ENCODE results near the gene SHISA2.

DNA sequence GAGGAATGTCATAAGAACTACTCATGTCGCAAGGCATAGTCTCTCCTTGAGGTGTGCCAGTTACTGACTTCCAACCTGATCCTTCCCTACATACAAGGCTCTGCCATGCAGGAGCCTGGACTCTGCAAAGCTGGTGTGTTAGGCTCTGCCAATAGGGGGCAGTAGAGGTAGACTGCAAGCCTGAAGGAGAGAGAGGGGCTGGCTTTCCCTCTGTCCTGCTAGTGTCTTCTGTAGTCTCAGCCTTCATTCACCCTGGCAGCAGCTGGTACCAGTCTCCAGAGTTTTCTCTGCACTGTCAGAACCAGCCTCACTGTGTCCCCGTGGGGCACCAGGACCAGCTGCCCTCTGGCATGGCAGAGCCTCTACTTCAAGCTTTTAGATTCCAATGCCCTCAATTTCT, 14.5 kb downstream of the SHISA2 start:
- TF ChIP-seq POLR2AphosphoS5 (IDR thresholded peaks at IDR 0.05; ENCODE audit: low read depth, low read length) (no peak), SIN3A (IDR thresholded peaks at IDR 0.05; ENCODE audit: borderline replicate concordance, insufficient read depth, low read depth, low read length) (no peak)
- TF ChIP-seq, protein P1, sequence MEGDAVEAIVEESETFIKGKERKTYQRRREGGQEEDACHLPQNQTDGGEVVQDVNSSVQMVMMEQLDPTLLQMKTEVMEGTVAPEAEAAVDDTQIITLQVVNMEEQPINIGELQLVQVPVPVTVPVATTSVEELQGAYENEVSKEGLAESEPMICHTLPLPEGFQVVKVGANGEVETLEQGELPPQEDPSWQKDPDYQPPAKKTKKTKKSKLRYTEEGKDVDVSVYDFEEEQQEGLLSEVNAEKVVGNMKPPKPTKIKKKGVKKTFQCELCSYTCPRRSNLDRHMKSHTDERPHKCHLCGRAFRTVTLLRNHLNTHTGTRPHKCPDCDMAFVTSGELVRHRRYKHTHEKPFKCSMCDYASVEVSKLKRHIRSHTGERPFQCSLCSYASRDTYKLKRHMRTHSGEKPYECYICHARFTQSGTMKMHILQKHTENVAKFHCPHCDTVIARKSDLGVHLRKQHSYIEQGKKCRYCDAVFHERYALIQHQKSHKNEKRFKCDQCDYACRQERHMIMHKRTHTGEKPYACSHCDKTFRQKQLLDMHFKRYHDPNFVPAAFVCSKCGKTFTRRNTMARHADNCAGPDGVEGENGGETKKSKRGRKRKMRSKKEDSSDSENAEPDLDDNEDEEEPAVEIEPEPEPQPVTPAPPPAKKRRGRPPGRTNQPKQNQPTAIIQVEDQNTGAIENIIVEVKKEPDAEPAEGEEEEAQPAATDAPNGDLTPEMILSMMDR (IDR thresholded peaks at IDR 0.05): peak; percentile 69
